ENCODE data around the gene RNF225.

RNF225 gene

DNA sequence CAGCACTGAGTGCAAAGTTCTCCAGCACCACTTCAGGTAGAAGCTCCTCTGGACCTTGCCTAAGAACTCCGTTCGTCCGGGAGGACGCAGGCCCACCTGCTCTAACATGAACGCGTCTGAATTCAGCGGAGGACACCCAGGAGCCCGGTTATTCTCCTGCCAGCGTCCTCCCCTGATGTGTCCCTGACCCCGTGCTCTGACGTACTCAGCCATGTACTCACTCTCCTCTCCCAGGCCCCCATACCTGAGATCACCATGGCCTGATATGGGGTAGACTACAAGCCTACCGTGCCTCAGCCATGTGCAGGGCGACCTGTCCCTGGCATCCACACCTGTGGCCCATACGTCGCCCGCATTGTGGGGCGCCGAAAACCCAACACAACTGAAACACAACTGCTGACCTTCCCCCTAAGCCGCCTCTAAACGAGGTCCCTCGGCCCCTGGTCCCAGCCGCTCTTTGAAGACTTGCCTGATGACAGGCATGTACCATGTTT is 12.2 kb downstream of the RNF225 start:
- Histone ChIP-seq H3K79me1 (ENCODE audit: low read length) (peaks cover 12% of the 10 kb centered on the region), H3K14ac (ENCODE audit: low read length) (peak overlapping the region; percentile 30), H2BK12ac (ENCODE audit: low read length) (peak overlapping the region; percentile 13), H3K4me2 (ENCODE audit: low read length) (peak overlapping the region; percentile 88), H3K18ac (ENCODE audit: low read length) (peak overlapping the region; percentile 68), H3K4me3 (ENCODE audit: low read depth, low read length) (peak overlapping the region; percentile 89), H2BK5ac (ENCODE audit: low read depth, low read length, poor library complexity) (peak overlapping the region; percentile 11), H3K23ac (ENCODE audit: low read length) (no peak overlapping the region), H2AK5ac (ENCODE audit: low read length) (peak overlapping the region; percentile 78), H4K8ac (ENCODE audit: low read depth, low read length) (peak overlapping the region; percentile 70), H3K79me2 (ENCODE audit: control insufficient read depth, insufficient read depth, low read length, poor library complexity) (peaks cover 9% of the 10 kb centered on the region), H3K4ac (ENCODE audit: low read depth, low read length) (peak overlapping the region; percentile 27), H3K4me1 (ENCODE audit: control insufficient read depth in 1 of 2, insufficient read depth in 2 of 2, low read length in 2 of 2) (peaks cover 13% of the 10 kb centered on the region in 2 experiments), H3K27ac (ENCODE audit: low read depth, low read length) (no peak overlapping the region), H2AFZ (ENCODE audit: insufficient read depth, low read length, poor library complexity) (peak overlapping the region; percentile 53), H4K91ac (ENCODE audit: low read depth, low read length) (peak overlapping the region; percentile 21), H4K12ac (ENCODE audit: low read depth, low read length) (peak overlapping the region; percentile 62), H3K9ac (ENCODE audit: low read length) (peak overlapping the region; percentile 86), H2BK120ac (ENCODE audit: insufficient read depth, low read length, poor library complexity) (peak overlapping the region; percentile 5), H3K9me3 (ENCODE audit: insufficient read depth, low read depth, low read length) (peaks cover 2% of the 10 kb centered on the region), H3K36me3 (ENCODE audit: control insufficient read depth in 1 of 2, insufficient read depth in 2 of 2, low read length in 2 of 2) (no peaks in the 10 kb centered on the region), H3K27me3 (ENCODE audit: insufficient read depth, low read length) (no peaks in the 10 kb centered on the region)
- DNase-seq: no peak
- no CpG with 5 or more reads among the region's 22 CpGs for WGBS (ENCODE audit: extremely low coverage, insufficient coverage, insufficient read length)

DNA sequence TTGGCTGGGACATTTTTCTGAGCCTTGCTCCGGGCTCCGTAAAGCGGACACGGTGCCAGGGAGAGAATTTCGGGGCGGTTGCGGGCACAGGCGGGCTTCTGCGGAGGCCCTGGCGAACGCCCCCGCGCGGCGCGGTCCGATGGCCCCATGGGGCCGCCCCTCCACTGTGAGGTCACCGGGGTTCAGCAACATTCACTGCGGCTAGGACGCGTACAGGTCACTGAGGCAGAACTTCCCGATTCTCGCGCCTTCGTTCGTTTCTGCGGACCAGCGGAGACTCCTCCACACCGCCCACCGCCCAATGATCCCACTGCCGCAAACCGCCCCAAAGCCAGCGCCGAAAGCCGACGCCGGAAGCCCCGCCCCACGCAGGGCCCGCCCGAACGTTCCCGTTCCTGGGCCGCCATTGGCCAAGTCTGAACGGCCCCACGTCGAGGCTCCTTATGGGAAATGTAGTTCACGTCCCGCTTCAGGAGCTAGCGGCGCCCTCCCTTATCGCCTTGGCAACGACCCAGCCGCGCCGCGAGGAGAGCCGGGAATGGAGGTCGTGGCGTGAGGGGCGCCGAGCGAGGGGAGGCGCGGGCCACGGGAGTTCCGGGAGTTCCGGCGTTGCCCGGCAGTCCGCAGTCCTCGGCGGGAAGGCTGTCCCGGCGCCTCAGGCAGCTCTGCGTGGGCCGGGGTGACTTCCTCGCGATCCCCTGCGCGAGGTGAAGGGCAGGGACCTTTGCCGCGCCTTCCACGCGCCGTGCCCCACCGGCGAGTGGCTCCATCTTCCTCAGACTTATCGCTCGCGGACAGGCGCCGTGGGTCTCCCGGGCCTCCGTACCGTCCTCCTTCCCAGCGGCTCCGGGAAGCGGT is 12.9 kb downstream of the RNF225 start, which contains the start of gene ZNF584:
TSS of gene ZNF584 (plus strand) at position 498 of the 858 bp plus-strand sequence. CDS start 499 bp downstream, outside the sequence.
- no peaks in the 10 kb centered on the region for H3K36me3 ChIP-seq (ENCODE audit: control insufficient read depth in 1 of 2, insufficient read depth in 2 of 2, low read length in 2 of 2)
- peak within 1 kb of the TSS; percentile 94 for H2AFZ ChIP-seq (ENCODE audit: insufficient read depth, low read length, poor library complexity)
- peaks cover 2% of the 10 kb centered on the region for H3K9me3 ChIP-seq (ENCODE audit: insufficient read depth, low read depth, low read length)
- peak within 1 kb of the TSS; percentile 13 for H2BK12ac ChIP-seq (ENCODE audit: low read length)
- peaks cover 13% of the 10 kb centered on the region in 2 experiments for H3K4me1 ChIP-seq (ENCODE audit: control insufficient read depth in 1 of 2, insufficient read depth in 2 of 2, low read length in 2 of 2)
- H3K79me1 ChIP-seq (ENCODE audit: low read length): peaks cover 12% of the 10 kb centered on the region
- no peaks in the 10 kb centered on the region for H3K27me3 ChIP-seq (ENCODE audit: insufficient read depth, low read length)
- DNase-seq: peak; percentile 87 to 93
- peak within 1 kb of the TSS; percentile 29 for H3K4ac ChIP-seq (ENCODE audit: low read depth, low read length)
- peak within 1 kb of the TSS; percentile 65 for H3K14ac ChIP-seq (ENCODE audit: low read length)
- H3K23ac ChIP-seq (ENCODE audit: low read length): no peak within 1 kb of the TSS
- peak within 1 kb of the TSS; percentile 93 for H3K4me3 ChIP-seq (ENCODE audit: low read depth, low read length)
- WGBS (ENCODE audit: extremely low coverage, insufficient coverage, insufficient read length): no CpG with 5 or more reads among the region's 100 CpGs
- H4K8ac ChIP-seq (ENCODE audit: low read depth, low read length): peak within 1 kb of the TSS; percentile 87
- peak within 1 kb of the TSS; percentile 44 for H3K27ac ChIP-seq (ENCODE audit: low read depth, low read length)
- peak within 1 kb of the TSS; percentile 27 for H2BK120ac ChIP-seq (ENCODE audit: insufficient read depth, low read length, poor library complexity)
- H2BK5ac ChIP-seq (ENCODE audit: low read depth, low read length, poor library complexity): peak within 1 kb of the TSS; percentile 11
- peaks cover 9% of the 10 kb centered on the region for H3K79me2 ChIP-seq (ENCODE audit: control insufficient read depth, insufficient read depth, low read length, poor library complexity)
- H3K18ac ChIP-seq (ENCODE audit: low read length): peak within 1 kb of the TSS; percentile 68
- peak within 1 kb of the TSS; percentile 86 for H3K9ac ChIP-seq (ENCODE audit: low read length)
- H4K91ac ChIP-seq (ENCODE audit: low read depth, low read length): peak within 1 kb of the TSS; percentile 48
- peak within 1 kb of the TSS; percentile 79 for H4K12ac ChIP-seq (ENCODE audit: low read depth, low read length)
- H2AK5ac ChIP-seq (ENCODE audit: low read length): peak within 1 kb of the TSS; percentile 78
- H3K4me2 ChIP-seq (ENCODE audit: low read length): peak within 1 kb of the TSS; percentile 88

DNA sequence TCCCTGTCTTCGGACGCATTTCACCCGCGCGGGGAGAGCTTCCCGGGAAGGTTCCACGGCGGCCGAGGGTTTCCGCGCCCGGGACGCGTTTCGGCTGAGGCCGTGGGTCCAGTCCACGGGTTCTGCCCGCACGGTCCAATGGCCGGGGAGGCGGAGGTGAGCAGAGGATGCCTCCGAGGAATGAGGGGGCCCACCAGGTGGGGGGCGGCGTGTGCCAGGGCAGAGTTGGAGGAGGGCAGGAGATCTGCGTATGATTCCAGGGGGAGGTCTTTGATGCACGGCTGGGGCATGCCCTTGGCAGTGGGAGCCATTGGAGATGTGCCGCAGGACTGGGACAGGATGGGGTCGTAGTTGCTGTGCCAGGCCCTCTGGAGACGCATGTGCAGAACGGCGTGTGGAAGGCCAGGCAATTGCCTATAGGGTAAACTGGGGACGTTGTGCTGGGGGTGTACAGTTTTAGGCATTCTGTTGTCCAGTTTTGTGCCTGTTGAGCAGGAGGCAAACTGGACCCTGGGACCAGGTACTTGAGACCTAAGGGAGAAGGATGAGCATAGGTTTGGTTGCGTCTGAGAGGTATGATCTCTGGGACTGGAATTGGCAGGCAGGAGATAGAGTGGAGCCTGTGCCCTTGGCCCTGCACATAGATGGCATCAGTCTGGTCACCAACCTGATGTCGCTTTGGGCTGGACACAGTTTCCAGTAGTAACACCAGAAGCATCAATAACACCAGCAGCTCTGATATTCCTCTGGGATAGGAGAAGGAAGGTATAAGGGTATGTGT is 13.7 kb downstream of the RNF225 start:
- Histone ChIP-seq H3K9ac (ENCODE audit: low read length) (peak overlapping the region; percentile 19), H2BK5ac (ENCODE audit: low read depth, low read length, poor library complexity) (no peak overlapping the region), H3K9me3 (ENCODE audit: insufficient read depth, low read depth, low read length) (peaks cover 2% of the 10 kb centered on the region), H2BK120ac (ENCODE audit: insufficient read depth, low read length, poor library complexity) (peak overlapping the region; percentile 27), H3K4ac (ENCODE audit: low read depth, low read length) (peak overlapping the region; percentile 29), H4K91ac (ENCODE audit: low read depth, low read length) (peak overlapping the region; percentile 48), H3K27me3 (ENCODE audit: insufficient read depth, low read length) (no peaks in the 10 kb centered on the region), H3K27ac (ENCODE audit: low read depth, low read length) (no peak overlapping the region), H3K14ac (ENCODE audit: low read length) (peak overlapping the region; percentile 65), H3K4me1 (ENCODE audit: control insufficient read depth in 1 of 2, insufficient read depth in 2 of 2, low read length in 2 of 2) (peaks cover 13% of the 10 kb centered on the region in 2 experiments), H4K12ac (ENCODE audit: low read depth, low read length) (peak overlapping the region; percentile 79), H3K79me1 (ENCODE audit: low read length) (peaks cover 12% of the 10 kb centered on the region), H3K18ac (ENCODE audit: low read length) (peak overlapping the region; percentile 28), H4K8ac (ENCODE audit: low read depth, low read length) (peak overlapping the region; percentile 87), H2AFZ (ENCODE audit: insufficient read depth, low read length, poor library complexity) (peak overlapping the region; percentile 94), H3K4me2 (ENCODE audit: low read length) (peak overlapping the region; percentile 79), H3K79me2 (ENCODE audit: control insufficient read depth, insufficient read depth, low read length, poor library complexity) (peaks cover 9% of the 10 kb centered on the region), H2AK5ac (ENCODE audit: low read length) (peak overlapping the region; percentile 24), H3K36me3 (ENCODE audit: control insufficient read depth in 1 of 2, insufficient read depth in 2 of 2, low read length in 2 of 2) (no peaks in the 10 kb centered on the region), H2BK12ac (ENCODE audit: low read length) (no peak overlapping the region), H3K4me3 (ENCODE audit: low read depth, low read length) (peak overlapping the region; percentile 93), H3K23ac (ENCODE audit: low read length) (no peak overlapping the region)
- peak in 1 of 2 donors; percentile 20 for DNase-seq
- no CpG with 5 or more reads among the region's 34 CpGs for WGBS (ENCODE audit: extremely low coverage, insufficient coverage, insufficient read length)

DNA sequence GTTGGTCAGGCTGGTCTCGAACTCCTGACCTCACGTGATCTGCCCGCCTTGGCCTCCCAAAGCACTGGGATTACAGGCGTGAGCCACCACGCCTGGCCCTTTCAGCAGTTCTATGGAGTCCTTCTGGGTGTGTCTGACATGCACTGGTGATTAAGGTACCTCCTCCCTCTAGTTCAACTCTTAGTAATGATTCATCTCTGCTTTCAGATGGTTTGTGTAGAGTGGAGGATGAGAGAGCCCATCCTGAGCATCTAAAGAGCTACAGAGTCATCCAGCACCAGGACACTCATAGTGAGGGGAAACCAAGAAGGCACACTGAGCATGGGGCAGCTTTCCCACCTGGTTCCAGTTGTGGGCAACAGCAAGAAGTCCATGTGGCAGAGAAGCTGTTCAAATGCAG is 21.1 kb downstream of the RNF225 start:
- H2BK120ac ChIP-seq (ENCODE audit: insufficient read depth, low read length, poor library complexity): no peak overlapping the region
- no peak overlapping the region for H2BK5ac ChIP-seq (ENCODE audit: low read depth, low read length, poor library complexity)
- H4K91ac ChIP-seq (ENCODE audit: low read depth, low read length): no peak overlapping the region

More for the DNA sequence above, 21.1 kb downstream of the RNF225 start:
- Histone ChIP-seq H3K9me3 (ENCODE audit: insufficient read depth, low read depth, low read length) (peaks cover 5% of the 10 kb centered on the region), H3K4me1 (ENCODE audit: control insufficient read depth in 1 of 2, insufficient read depth in 2 of 2, low read length in 2 of 2) (no peaks in the 10 kb centered on the region), H3K79me2 (ENCODE audit: control insufficient read depth, insufficient read depth, low read length, poor library complexity) (no peaks in the 10 kb centered on the region), H3K18ac (ENCODE audit: low read length) (no peak overlapping the region), H2AFZ (ENCODE audit: insufficient read depth, low read length, poor library complexity) (no peak overlapping the region), H4K8ac (ENCODE audit: low read depth, low read length) (no peak overlapping the region), H3K4me3 (ENCODE audit: low read depth, low read length) (no peak overlapping the region), H2BK12ac (ENCODE audit: low read length) (no peak overlapping the region), H3K9ac (ENCODE audit: low read length) (no peak overlapping the region), H3K79me1 (ENCODE audit: low read length) (no peaks in the 10 kb centered on the region), H3K4ac (ENCODE audit: low read depth, low read length) (no peak overlapping the region), H3K27ac (ENCODE audit: low read depth, low read length) (no peak overlapping the region), H3K36me3 (ENCODE audit: control insufficient read depth in 1 of 2, insufficient read depth in 2 of 2, low read length in 2 of 2) (peaks cover 12 to 29% of the 10 kb centered on the region in 2 experiments), H3K14ac (ENCODE audit: low read length) (no peak overlapping the region), H3K27me3 (ENCODE audit: insufficient read depth, low read length) (no peaks in the 10 kb centered on the region), H2AK5ac (ENCODE audit: low read length) (no peak overlapping the region), H3K23ac (ENCODE audit: low read length) (no peak overlapping the region), H3K4me2 (ENCODE audit: low read length) (no peak overlapping the region), H4K12ac (ENCODE audit: low read depth, low read length) (no peak overlapping the region)
- DNase-seq: no peak
- WGBS (ENCODE audit: extremely low coverage, insufficient coverage, insufficient read length): no CpG with 5 or more reads among the region's 5 CpGs

Measured in trophoblast cell (in vitro differentiated cells and primary cell).